Astrocyte of the cerebellum (primary cell): Measurements from ENCODE around the gene SVEP1.
A peak's percentile ranks its signal among the peaks of the same experiment; 100 is the strongest.
"Not testable (repeated sequence)": the region's sequence is repeated elsewhere in the genome, so short reads cannot be mapped to it uniquely, and the experiment has no call there.

Experiments used
- DNase-seq: peaks from one replicate; pipeline ENCODE4 v3.0.0-alpha.2; 2011; ENCODE audit warnings: low read depth
- H3K4me3 ChIP-seq: 2 replicates; pipeline ENCODE4 v1.5.1; 2011; ENCODE audit warnings: mild to moderate bottlenecking, low read depth, low read length, moderate library complexity
- CTCF ChIP-seq: IDR thresholded peaks from 2 replicates; pipeline ENCODE4 v1.5.1; 2012; ENCODE audit warnings: low read length, low read depth, moderate library complexity, mild to moderate bottlenecking; ENCODE audit errors: missing control alignments
- in situ Hi-C: cut with HindIII; loops from 2 replicates; pipeline ENCODE4 v1.10.0; 2017; ENCODE audit warnings: low sequenced_read_pairs

SVEP1 gene

GRCh38 chr9:110532908-110533665 lies 46.5 kb downstream of the SVEP1 start:
- in situ Hi-C loops = no loop called here
- no peak overlapping the region for H3K4me3 ChIP-seq
- no peak for TF ChIP-seq CTCF
- no peak for DNase-seq

GRCh38 chr9:110531776-110532175 lies 47.8 kb downstream of the SVEP1 start:
- in situ Hi-C loops = no loop called here
- no peak for TF ChIP-seq CTCF
- no peak overlapping the region for H3K4me3 ChIP-seq
- no peak for DNase-seq

- DNase-seq, in situ Hi-C loops, H3K4me3 ChIP-seq: not testable (repeated sequence)
Measured at GRCh38 chr9:110531241-110531640, 48.3 kb downstream of the SVEP1 start.

GRCh38 chr9:110528645-110529044 lies 50.9 kb downstream of the SVEP1 start:
- H3K4me3 ChIP-seq = no peak overlapping the region
- no peak for DNase-seq
- no peak for TF ChIP-seq CTCF
- in situ Hi-C loops = no loop called here

- TF ChIP-seq CTCF = no peak
- in situ Hi-C loops = no loop called here
- H3K4me3 ChIP-seq = no peak overlapping the region
- DNase-seq = peak; percentile 84
Measured at GRCh38 chr9:110526426-110526825, 53.1 kb downstream of the SVEP1 start.

- TF ChIP-seq CTCF = no peak
- no peak overlapping the region for H3K4me3 ChIP-seq
- no peak for DNase-seq
- in situ Hi-C loops = no loop called here
Measured at GRCh38 chr9:110521206-110521605, 58.3 kb downstream of the SVEP1 start.

GRCh38 chr9:110520120-110520701 lies 59.3 kb downstream of the SVEP1 start:
- no peak for DNase-seq
- TF ChIP-seq CTCF = no peak
- in situ Hi-C loops = no loop called here
- no peak overlapping the region for H3K4me3 ChIP-seq
